ENCODE results near the gene DNASE1L2. TPM values are rescaled to one million over a fixed set of nuclear protein-coding genes. Genes with fewer than 3 reads are reported as not detected.
"Not testable (repeated sequence)": the region's sequence is repeated elsewhere in the genome, so short reads cannot be mapped to it uniquely, and the experiment has no call there.

DNASE1L2 gene
- polyA plus RNA-seq, 4 donors: 0.55 to 1.8 (median 1.2) TPM

GRCh38 chr16:2203119-2203688, 33.0 kb upstream of the DNASE1L2 start:
- not testable (repeated sequence) for DNase-seq (ENCODE audit: low read depth in 4 of 4, low spot score in 2 of 4)

GRCh38 chr16:2204416-2205103, 31.7 kb upstream of the DNASE1L2 start:
- DNase-seq (ENCODE audit: low read depth in 4 of 4, low spot score in 2 of 4): no peak

DNA sequence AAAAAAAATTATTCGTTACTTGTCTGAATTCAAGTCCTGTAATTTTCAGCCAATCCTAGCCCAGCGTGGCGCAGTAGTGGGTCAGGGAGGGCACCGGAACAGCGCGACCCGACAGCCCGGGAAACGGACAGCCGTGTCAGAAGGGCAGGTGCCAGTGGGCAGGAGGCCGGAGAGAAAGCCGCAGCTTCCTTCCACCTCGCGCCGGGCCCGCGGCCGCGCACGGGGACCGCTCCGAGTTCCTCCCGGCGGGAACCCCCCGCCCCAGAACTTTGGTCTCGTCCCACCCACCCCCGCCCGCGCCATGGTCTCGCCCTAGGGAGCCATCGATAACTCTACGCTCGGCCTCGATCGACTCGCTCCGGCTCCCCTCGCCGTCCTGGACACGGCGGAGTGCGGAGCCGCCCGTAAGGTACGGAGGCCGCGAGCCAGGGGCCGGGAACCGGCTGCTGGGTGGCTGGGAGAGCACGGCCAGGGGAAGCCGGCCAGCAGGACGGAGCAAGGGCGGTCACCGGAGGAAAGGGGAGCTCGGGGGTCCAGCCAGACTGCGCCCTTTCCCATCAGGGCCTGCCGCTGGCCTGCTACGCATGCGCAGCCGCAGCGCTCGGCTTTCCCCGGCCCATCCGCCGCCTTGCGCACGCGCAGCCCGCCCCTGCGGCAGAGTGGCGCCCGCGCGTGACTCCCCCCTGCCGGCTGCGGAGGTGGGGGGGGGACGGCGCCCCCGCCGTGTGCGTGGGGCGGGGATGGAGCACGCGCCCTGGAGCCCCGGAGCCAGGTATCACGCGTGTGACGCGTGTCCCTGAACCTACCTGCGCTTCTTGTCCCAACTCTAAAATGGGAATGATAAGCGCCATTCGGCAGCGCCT, 30.9 kb upstream of the DNASE1L2 start, which contains the start of gene MLST8:
Gene MLST8 (plus strand): TSS at position 351 of the 863 bp plus-strand sequence. CDS start 632 bp downstream, outside the sequence.
- DNase-seq (ENCODE audit: low read depth in 4 of 4, low spot score in 2 of 4): peak; percentile 73 to 87 (median 80)

- no peak for DNase-seq (ENCODE audit: low read depth in 4 of 4, low spot score in 2 of 4)
Measured at GRCh38 chr16:2205967-2206313, 30.3 kb upstream of the DNASE1L2 start.

GRCh38 chr16:2206420-2206779, 29.8 kb upstream of the DNASE1L2 start:
- DNase-seq (ENCODE audit: low read depth in 4 of 4, low spot score in 2 of 4): no peak

- DNase-seq (ENCODE audit: low read depth in 4 of 4, low spot score in 2 of 4): no peak
Measured at GRCh38 chr16:2206780-2207433, 29.3 kb upstream of the DNASE1L2 start.

DNA sequence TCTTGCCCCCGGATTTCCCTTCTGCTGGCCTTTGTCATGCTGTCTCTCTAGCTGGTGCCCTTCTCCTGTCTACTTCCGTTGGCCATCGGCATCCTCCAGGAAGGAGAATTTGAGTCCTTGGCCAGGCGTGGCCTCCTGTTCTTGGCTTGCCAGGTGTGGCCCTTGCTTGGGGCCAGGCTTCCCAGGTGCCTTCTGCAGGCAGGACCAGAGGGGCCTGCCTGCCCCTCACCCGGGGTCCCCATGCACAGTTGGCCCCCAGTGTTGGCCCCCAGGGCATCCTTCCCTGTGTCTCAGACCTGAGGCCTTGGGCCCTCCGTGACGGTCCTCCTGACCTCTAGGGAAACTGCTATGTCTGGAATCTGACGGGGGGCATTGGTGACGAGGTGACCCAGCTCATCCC, 28.4 kb upstream of the DNASE1L2 start:
- DNase-seq (ENCODE audit: low read depth in 4 of 4, low spot score in 2 of 4): no peak

DNA sequence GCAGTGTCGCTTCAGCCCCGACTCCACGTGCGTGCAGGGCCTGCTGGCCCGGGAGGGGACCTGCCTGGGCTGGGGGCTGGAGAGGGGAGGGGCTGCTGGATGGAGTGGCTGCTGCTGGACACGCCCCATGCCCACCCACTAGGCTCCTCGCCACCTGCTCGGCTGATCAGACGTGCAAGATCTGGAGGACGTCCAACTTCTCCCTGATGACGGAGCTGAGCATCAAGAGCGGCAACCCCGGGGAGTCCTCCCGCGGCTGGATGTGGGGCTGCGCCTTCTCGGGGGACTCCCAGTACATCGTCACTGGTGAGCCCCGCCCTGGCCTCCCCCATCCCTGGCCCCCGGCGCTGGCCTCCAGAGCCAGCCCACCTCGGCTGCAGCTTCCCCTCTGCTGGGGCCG, 27.9 kb upstream of the DNASE1L2 start:
- no peak for DNase-seq (ENCODE audit: low read depth in 4 of 4, low spot score in 2 of 4)

DNA sequence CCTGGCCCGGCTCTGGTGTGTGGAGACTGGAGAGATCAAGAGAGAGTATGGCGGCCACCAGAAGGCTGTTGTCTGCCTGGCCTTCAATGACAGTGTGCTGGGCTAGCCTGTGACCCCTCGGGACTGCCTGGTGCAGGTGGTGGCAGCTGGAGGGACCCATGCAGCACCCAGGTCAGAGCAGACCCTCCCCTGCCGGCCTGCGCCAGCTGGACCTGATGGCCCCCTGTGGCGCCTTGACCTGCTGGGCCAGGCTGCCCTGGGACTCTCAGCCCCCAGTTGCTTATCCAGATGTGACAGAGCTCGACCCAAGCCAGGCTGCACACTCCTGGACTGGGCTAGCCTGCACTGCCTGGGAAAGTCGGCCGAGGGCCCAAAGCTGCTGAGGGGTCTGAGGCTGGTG, 27.5 kb upstream of the DNASE1L2 start:
- no peak for DNase-seq (ENCODE audit: low read depth in 4 of 4, low spot score in 2 of 4)

- no peak for DNase-seq (ENCODE audit: low read depth in 4 of 4, low spot score in 2 of 4)
Measured at GRCh38 chr16:2209258-2210008, 26.8 kb upstream of the DNASE1L2 start.

GRCh38 chr16:2210009-2210332, 26.3 kb upstream of the DNASE1L2 start:
- DNase-seq (ENCODE audit: low read depth in 4 of 4, low spot score in 2 of 4): no peak

DNA sequence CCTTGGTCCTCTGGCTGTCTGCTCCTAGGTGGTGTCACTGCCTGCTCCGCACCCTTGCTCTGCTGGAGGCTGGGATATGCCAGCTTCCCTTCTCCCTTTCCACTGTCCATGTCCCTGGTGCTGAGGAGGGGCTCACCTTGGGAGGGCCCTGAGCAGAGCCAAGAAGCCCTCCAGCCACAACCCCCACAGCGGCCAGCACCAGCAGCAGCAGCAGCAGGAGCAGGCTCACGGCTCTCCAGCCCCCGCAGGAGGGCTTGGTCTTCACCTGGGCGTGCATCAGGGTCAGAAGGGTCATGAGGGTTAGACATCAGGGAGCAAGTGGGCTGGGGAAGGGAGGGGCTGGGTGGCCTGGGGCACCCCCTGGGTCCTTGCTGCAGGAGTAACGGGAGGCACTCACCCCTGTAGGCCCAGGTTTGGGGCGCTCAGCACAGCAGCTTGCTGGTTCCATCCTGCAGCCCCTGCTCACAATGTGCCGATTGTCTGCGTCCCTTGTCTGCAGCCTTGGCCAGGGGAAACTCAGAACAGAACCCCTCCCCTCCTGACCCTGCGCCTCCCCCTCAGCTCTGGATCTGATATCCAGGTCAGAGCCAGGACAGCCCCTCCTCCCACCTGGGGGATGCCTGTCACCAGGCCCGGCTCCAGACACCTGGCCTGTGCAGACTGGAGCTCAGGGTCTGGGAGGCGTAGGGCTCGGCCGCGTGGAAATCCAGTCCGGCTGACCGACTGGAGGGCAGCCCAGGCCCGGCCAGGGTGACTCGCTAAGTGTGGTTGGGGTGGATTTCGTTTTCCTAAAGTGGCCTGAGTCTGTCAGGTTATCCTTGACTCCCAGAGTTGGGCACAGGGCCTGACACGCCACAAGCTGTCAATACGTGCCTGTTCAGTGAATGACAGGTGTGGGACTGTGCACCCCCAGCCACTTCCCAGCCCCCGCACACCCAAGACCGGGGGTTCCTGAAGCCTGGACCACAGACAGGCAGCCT, 25.6 kb upstream of the DNASE1L2 start, which contains the start of gene BRICD5:
Gene BRICD5 (minus strand): TSS at position 478 of the 980 bp plus-strand sequence. CDS start 30 bp downstream, at position 448.
- no peak for DNase-seq (ENCODE audit: low read depth in 4 of 4, low spot score in 2 of 4)

GRCh38 chr16:2211923-2212347, 24.3 kb upstream of the DNASE1L2 start:
- DNase-seq (ENCODE audit: low read depth in 4 of 4, low spot score in 2 of 4): no peak

- no peak for DNase-seq (ENCODE audit: low read depth in 4 of 4, low spot score in 2 of 4)
Measured at GRCh38 chr16:2212362-2213324, 23.6 kb upstream of the DNASE1L2 start.

DNA sequence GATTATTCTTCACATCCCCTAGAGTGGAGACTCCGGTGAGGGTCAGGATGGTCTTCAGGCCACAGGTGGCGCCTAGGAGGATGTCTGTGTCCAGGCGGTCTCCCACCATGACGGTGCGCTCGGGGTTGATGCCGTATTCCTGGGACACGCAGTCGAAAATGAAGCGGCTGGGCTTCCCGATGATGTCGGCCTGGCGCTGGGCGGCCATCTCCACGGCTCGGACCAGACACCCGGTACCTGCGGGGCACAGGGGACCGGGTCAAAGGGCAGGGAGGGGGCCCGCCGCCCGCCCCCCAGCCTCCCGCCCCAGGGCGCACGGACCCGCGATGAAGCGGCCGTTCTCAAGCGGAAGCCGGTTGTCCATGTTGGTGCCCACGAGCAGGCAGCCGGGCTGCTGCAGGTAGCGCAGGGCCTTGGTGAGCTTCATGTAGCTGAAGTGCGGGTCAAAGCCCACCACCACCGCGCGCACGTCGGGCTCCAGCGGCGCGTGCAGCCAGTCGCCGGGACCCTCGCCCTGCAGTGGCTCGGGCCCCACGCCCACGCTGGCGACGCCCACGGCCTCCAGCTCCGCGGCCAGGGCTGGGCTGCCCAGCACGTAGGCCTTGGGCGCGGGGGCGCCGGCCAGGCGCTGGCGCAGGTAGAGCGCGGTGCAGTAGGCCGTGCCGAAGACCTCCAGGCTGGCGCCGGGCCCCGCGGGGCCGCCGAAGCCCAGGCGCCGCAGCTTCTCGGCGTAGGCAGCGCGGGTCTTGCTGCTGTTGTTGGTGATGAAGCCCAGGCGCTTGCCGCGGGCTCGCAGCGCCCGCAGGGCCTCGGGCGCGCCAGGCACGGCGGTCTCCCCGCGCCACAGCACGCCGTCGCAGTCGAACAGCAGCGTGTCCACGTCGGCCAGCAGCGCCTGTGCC, 22.2 kb upstream of the DNASE1L2 start:
- DNase-seq (ENCODE audit: low read depth in 4 of 4, low spot score in 2 of 4): no peak

DNA sequence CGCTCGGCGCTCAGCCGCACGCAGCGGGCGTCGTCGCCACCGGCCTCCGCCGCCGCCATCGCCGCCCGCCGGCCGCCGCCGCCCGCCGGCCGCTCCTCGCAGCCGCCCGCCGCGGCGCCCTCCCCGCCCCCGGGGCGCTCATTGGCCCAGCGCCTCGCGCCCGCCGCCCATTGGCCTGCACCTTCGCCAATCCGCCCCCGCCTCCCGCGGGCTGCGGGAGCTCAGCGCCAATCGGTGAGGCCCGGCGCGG, 21.6 kb upstream of the DNASE1L2 start, which contains the start of gene PGP:
Gene PGP (minus strand): TSS at position 122 of the 250 bp plus-strand sequence. CDS start 63 bp downstream, at position 59.
- no peak for DNase-seq (ENCODE audit: low read depth in 4 of 4, low spot score in 2 of 4)

DNA sequence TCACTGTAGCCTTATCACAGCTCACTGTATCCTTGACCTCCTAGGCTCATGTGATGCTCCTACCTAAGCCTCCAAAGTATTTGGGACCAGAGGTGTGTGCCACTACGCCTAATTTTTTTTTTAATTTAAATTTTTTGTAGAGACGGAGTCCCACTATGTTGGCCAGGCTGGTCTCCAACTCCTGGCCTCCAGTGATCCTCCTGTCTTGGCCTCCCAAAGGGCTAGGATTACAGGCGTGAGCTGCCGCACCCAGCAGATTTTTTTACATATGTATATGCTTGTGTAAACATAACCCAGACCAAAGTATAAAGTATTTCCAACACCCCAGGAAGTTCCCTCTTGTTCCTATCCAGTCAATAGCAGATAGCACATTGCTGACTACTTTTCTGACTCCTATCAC, 19.9 kb upstream of the DNASE1L2 start:
- no peak for DNase-seq (ENCODE audit: low read depth in 4 of 4, low spot score in 2 of 4)

Data from left renal cortex interstitium (tissue), 4 donors.